Parathyroid adenoma (tissue), 2 donors: ENCODE results near the gene PRPF19.
A peak's percentile ranks its signal among the peaks of the same experiment; 100 is the strongest.

ENCODE experiments used
- H2AFZ ChIP-seq: fragments of 300-600 bp; sonication (generic); one replicate; pipeline ENCODE4 v1.7.0; 2017; ENCODE audit warnings: antibody characterized with exemption, mild to moderate bottlenecking
- H3K27ac ChIP-seq: fragments of 300-600 bp; sonication (generic); one replicate; pipeline ENCODE4 v1.7.0; 2017
- H3K27me3 ChIP-seq: fragments of 300-600 bp; sonication (generic); one replicate; pipeline ENCODE4 v1.7.0; 2017; ENCODE audit warnings: low read length; ENCODE audit not compliant: control insufficient read depth, insufficient read depth
- H3K36me3 ChIP-seq: fragments of 300-600 bp; sonication (generic); one replicate; pipeline ENCODE4 v1.7.0; 2017; ENCODE audit warnings: low read length; ENCODE audit not compliant: control insufficient read depth, insufficient read depth
- H3K4me1 ChIP-seq: fragments of 300-600 bp; sonication (generic); one replicate; pipeline ENCODE4 v1.7.0; 2017; ENCODE audit warnings: control low read depth
- H3K4me2 ChIP-seq: fragments of 300-600 bp; sonication (generic); one replicate; pipeline ENCODE4 v1.7.0; 2017; ENCODE audit warnings: low read length
- H3K4me3 ChIP-seq: fragments of 300-600 bp; sonication (generic); one replicate; pipeline ENCODE4 v1.7.0; 2017; ENCODE audit warnings: low read depth, low read length
- H3K79me2 ChIP-seq: fragments of 300-600 bp; sonication (generic); one replicate; pipeline ENCODE4 v1.7.0; 2017; ENCODE audit warnings: control low read depth
- H3K9ac ChIP-seq: fragments of 300-600 bp; sonication (generic); one replicate; pipeline ENCODE4 v1.7.0; 2017; ENCODE audit warnings: mild to moderate bottlenecking
- H3K9me3 ChIP-seq: fragments of 300-600 bp; sonication (generic); one replicate; pipeline ENCODE4 v1.7.0; 2017; ENCODE audit warnings: low read length; ENCODE audit not compliant: control insufficient read depth
- TF ChIP-seq, protein P1 (sequence below): fragments of 300-600 bp; sonication (generic); IDR thresholded peaks from one replicate; pipeline ENCODE4 v1.7.0; 2017; ENCODE audit warnings: antibody characterized with exemption, mild to moderate bottlenecking
- donor health status: primary hyperparathyroidism.

PRPF19 gene

DNA sequence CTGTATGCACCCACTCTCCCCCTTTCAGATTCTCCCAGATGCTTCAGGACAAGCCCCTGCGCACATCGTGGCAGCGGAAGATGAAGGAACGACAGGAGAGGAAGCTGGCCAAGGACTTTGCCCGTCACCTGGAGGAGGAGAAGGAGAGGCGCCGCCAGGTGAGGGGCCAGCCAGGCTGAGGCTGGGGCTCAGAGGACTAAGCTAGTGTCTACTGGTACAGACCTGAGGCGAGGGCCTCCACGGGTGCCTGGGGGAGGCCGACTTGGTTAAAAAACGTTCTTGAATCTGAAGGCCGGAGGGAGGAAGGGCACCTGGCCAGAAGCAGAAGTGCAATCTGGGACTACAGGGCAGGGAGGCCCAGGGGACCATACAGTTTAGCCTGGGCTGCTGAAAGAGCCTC is 58.5 kb downstream of the PRPF19 start:
- H3K27me3 ChIP-seq: no peaks in the 10 kb centered on the region
- peaks cover 15% of the 10 kb centered on the region for H3K4me1 ChIP-seq
- H3K9me3 ChIP-seq: no peaks in the 10 kb centered on the region
- H3K36me3 ChIP-seq: peaks cover 4% of the 10 kb centered on the region
- no peak overlapping the region for H2AFZ ChIP-seq
- peaks cover 35% of the 10 kb centered on the region for H3K79me2 ChIP-seq
- peak overlapping the region; percentile 99 for H3K9ac ChIP-seq
- peak overlapping the region; percentile 58 for H3K4me2 ChIP-seq
- TF ChIP-seq, protein P1, sequence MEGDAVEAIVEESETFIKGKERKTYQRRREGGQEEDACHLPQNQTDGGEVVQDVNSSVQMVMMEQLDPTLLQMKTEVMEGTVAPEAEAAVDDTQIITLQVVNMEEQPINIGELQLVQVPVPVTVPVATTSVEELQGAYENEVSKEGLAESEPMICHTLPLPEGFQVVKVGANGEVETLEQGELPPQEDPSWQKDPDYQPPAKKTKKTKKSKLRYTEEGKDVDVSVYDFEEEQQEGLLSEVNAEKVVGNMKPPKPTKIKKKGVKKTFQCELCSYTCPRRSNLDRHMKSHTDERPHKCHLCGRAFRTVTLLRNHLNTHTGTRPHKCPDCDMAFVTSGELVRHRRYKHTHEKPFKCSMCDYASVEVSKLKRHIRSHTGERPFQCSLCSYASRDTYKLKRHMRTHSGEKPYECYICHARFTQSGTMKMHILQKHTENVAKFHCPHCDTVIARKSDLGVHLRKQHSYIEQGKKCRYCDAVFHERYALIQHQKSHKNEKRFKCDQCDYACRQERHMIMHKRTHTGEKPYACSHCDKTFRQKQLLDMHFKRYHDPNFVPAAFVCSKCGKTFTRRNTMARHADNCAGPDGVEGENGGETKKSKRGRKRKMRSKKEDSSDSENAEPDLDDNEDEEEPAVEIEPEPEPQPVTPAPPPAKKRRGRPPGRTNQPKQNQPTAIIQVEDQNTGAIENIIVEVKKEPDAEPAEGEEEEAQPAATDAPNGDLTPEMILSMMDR: no peak
- H3K4me3 ChIP-seq: peak overlapping the region; percentile 46
- H3K27ac ChIP-seq: peak overlapping the region; percentile 100

DNA sequence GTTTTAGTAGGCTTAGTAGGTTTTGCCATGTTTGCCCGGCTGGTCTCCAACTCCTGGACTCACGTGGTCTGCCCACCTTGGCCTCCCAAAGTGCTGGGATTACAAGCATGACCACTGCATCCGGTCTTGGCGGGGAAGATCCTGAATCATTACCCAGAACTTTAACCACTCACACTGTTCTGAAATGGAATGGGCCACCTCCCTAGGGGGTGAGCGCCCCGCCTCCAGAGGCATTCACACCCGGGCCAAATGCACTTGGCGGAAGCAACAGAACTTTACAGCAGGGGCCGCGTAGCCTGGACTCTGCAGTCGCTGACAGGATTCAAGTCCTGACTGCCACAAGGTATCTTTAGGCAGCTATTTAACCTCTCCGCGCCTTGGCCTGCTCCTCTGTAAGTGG is 59.1 kb downstream of the PRPF19 start:
- H2AFZ ChIP-seq: no peak overlapping the region
- no peaks in the 10 kb centered on the region for H3K9me3 ChIP-seq
- H3K27me3 ChIP-seq: no peaks in the 10 kb centered on the region
- peak overlapping the region; percentile 99 for H3K9ac ChIP-seq
- TF ChIP-seq, protein P1: no peak
- peaks cover 8% of the 10 kb centered on the region for H3K36me3 ChIP-seq
- H3K27ac ChIP-seq: peak overlapping the region; percentile 100
- H3K4me2 ChIP-seq: peak overlapping the region; percentile 58
- H3K4me3 ChIP-seq: peak overlapping the region; percentile 46
- H3K79me2 ChIP-seq: peaks cover 41% of the 10 kb centered on the region
- H3K4me1 ChIP-seq: peaks cover 15% of the 10 kb centered on the region

DNA sequence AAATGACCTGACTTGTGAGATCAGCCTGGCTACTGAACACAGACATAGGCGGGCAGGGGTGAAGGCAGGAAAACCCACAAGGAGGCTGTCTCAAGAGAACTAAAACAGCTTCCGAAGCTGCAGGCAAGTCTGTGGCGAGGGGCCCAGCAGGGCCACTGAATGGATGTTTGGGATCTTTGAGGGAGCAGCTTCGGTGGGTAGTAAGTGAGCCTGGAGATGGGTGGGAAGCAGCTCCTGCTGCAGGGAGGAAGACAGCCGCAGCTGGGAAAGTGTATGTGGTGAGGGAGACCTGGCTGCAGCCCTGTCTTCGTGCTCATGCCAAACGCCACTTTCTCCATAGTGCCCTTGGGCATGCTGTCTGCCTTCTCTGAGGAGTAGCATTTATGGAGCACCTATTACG is 61.0 kb downstream of the PRPF19 start:
- peaks cover 10% of the 10 kb centered on the region for H3K4me1 ChIP-seq
- peak overlapping the region; percentile 100 for H3K27ac ChIP-seq
- H3K9ac ChIP-seq: peak overlapping the region; percentile 99
- H2AFZ ChIP-seq: no peak overlapping the region
- TF ChIP-seq, protein P1: no peak
- peaks cover 43% of the 10 kb centered on the region for H3K79me2 ChIP-seq
- H3K27me3 ChIP-seq: no peaks in the 10 kb centered on the region
- no peaks in the 10 kb centered on the region for H3K9me3 ChIP-seq
- H3K4me3 ChIP-seq: peak overlapping the region; percentile 96
- peak overlapping the region; percentile 75 for H3K4me2 ChIP-seq
- H3K36me3 ChIP-seq: peaks cover 8% of the 10 kb centered on the region

DNA sequence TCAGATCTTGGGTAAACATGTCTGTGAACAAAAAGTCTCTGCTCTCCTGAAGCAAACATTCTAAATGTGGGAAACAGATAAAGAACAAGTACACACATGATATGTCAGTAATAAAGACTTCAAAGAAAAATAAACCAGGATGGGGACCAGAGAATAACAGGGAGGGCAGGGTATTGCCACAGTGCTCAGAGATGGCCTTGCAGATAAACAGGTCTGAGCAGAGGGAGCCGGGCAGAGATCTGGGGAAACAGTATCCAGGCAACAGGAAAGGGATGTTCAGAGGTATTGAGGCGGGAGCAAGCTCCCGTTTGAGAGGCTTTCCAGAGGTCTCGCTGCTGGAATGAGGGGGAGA is 61.5 kb downstream of the PRPF19 start:
- H3K4me3 ChIP-seq: peak overlapping the region; percentile 96
- H3K79me2 ChIP-seq: peaks cover 43% of the 10 kb centered on the region
- peak overlapping the region; percentile 99 for H3K9ac ChIP-seq
- H3K4me2 ChIP-seq: peak overlapping the region; percentile 75
- no peak overlapping the region for H2AFZ ChIP-seq
- H3K9me3 ChIP-seq: no peaks in the 10 kb centered on the region
- TF ChIP-seq, protein P1: no peak
- peaks cover 13% of the 10 kb centered on the region for H3K4me1 ChIP-seq
- no peaks in the 10 kb centered on the region for H3K27me3 ChIP-seq
- peaks cover 8% of the 10 kb centered on the region for H3K36me3 ChIP-seq
- peak overlapping the region; percentile 100 for H3K27ac ChIP-seq

DNA sequence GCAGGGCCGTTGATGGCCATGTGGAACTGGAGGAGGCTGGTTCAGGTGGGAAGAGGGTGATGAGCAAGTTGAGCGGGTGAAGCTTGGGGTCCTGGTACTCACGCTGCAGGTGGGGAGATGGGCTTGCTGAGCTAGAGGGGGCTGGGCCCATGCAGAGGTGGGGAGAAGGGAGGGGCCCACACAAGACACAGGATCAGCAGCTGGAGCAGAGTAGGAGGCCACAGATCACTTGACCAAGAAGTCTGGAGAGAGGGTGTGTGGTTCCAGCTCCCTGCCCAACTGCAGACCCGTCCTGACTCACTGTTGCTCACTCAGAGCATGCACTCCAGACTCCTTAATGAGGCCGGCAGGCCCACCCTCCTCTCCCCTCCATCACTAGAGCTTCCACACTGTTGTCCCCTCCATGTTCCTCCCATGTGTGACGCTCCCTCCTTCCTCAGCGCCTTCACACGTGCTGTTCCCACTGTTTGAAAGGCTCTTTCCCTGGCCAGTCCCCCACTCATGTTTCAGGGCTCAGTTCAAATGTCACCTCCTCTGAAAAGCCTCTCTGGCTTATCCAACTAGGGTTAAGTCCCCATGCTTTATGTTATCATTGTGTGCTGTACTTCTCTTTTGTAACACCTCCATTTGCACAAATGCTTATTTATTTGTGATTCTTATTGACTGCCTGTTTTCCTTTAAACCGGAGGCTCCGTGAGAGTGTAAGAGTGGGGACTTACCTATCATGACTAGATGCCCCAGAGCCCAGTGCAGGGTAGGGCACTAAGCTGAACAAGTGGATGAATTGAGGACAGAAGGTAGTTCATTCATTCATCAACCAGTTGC is 62.1 kb downstream of the PRPF19 start:
- H3K4me1 ChIP-seq: peaks cover 19% of the 10 kb centered on the region
- TF ChIP-seq, protein P1: no peak
- H3K9me3 ChIP-seq: no peaks in the 10 kb centered on the region
- H3K4me2 ChIP-seq: peak overlapping the region; percentile 75
- no peak overlapping the region for H2AFZ ChIP-seq
- peak overlapping the region; percentile 100 for H3K27ac ChIP-seq
- H3K4me3 ChIP-seq: peak overlapping the region; percentile 96
- peaks cover 43% of the 10 kb centered on the region for H3K79me2 ChIP-seq
- peak overlapping the region; percentile 99 for H3K9ac ChIP-seq
- no peaks in the 10 kb centered on the region for H3K27me3 ChIP-seq
- peaks cover 8% of the 10 kb centered on the region for H3K36me3 ChIP-seq
